Nephron (organoid): Measurements from ENCODE around the gene ZNF277.

ENCODE experiments used
- H3K27ac Mint-ChIP-seq, 3 experiments: 2 replicates each; pipeline ENCODE4 v1.8.0; 2020; ENCODE audit warnings: mixed read lengths in 3 of 3, mild to moderate bottlenecking in 2 of 3, moderate library complexity in 1 of 3
- H3K27me3 Mint-ChIP-seq: 2 replicates; pipeline ENCODE4 v1.8.0; 2021; ENCODE audit warnings: low read depth, mild to moderate bottlenecking, moderate library complexity, mixed read lengths
- H3K36me3 Mint-ChIP-seq: 2 replicates; pipeline ENCODE4 v1.8.0; 2020; ENCODE audit warnings: low read depth, mixed read lengths
- H3K4me1 Mint-ChIP-seq: 2 replicates; pipeline ENCODE4 v1.8.0; 2020; ENCODE audit warnings: mixed read lengths
- H3K4me3 Mint-ChIP-seq, 3 experiments: 2 replicates each; pipeline ENCODE4 v1.8.0; 2020; ENCODE audit warnings: mild to moderate bottlenecking in 3 of 3, mixed read lengths in 3 of 3, moderate library complexity in 2 of 3
- H3K9me3 Mint-ChIP-seq: 2 replicates; pipeline ENCODE4 v1.8.0; 2020; ENCODE audit warnings: mixed read lengths
- TF ChIP-seq, protein P1 (sequence below), 3 experiments: fragments of 200-600 bp; sonication (generic); IDR thresholded peaks; one replicate each; pipeline ENCODE4 v1.5.0; 2021; ENCODE audit warnings: antibody characterized with exemption in 3 of 3; ENCODE audit not compliant: unreplicated experiment in 3 of 3

Gene ZNF277

DNA sequence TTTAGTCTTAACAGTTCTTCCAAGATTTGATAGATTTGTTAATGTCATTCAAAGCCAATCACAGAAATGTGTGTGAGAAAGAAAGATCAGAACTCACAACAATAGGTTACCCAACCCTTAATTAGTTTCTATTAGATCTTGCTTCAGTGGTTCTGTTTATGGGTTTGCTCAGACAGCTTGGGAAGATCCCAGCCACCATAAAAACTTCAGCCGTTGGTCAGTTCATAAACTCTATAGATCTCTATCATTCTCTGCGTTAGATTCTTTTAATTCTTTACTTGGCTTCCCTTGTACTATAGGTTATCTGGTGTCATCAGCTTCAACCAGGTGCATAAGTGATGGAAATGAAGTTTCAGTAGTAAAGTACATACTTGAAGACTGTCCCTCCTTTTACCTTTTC lies 54.4 kb downstream of the ZNF277 start:
- no peaks in the 10 kb centered on the region for H3K36me3 Mint-ChIP-seq
- H3K27me3 Mint-ChIP-seq, result no peaks in the 10 kb centered on the region
- peak overlapping the region in 1 of 3 experiments; percentile 10 for H3K27ac Mint-ChIP-seq

DNA sequence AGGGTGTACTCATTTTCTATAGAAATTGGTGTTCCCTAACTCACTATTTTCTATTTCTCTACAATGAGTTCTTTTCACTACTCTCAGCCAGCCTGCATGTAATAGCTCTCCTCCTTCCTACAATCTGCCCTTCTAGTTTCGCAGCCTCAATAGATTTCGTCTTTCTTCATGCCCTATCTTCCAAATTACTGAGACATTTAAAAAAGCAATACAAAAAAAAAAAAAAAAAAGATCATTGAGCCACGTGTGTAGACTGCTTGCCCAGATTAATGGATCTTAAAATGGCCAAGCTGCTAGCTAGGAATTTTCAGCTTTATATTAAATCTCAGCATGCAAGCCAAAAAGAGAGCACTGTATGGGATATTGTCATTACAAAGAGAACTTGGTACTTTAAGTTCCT lies 55.5 kb downstream of the ZNF277 start:
- TF ChIP-seq, protein P1, sequence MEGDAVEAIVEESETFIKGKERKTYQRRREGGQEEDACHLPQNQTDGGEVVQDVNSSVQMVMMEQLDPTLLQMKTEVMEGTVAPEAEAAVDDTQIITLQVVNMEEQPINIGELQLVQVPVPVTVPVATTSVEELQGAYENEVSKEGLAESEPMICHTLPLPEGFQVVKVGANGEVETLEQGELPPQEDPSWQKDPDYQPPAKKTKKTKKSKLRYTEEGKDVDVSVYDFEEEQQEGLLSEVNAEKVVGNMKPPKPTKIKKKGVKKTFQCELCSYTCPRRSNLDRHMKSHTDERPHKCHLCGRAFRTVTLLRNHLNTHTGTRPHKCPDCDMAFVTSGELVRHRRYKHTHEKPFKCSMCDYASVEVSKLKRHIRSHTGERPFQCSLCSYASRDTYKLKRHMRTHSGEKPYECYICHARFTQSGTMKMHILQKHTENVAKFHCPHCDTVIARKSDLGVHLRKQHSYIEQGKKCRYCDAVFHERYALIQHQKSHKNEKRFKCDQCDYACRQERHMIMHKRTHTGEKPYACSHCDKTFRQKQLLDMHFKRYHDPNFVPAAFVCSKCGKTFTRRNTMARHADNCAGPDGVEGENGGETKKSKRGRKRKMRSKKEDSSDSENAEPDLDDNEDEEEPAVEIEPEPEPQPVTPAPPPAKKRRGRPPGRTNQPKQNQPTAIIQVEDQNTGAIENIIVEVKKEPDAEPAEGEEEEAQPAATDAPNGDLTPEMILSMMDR (IDR thresholded peaks at IDR 0.05; ENCODE audit: unreplicated experiment in 3 of 3), result no peak
- Mint-ChIP-seq H3K27ac (peak overlapping the region; percentile 10 to 52 (median 17)), H3K36me3 (no peaks in the 10 kb centered on the region), H3K4me1 (peaks cover 20% of the 10 kb centered on the region), H3K27me3 (no peaks in the 10 kb centered on the region), H3K9me3 (no peaks in the 10 kb centered on the region), H3K4me3 (no peak overlapping the region)

More for the DNA sequence above, 54.4 kb downstream of the ZNF277 start:
- Mint-ChIP-seq H3K4me1 (peaks cover 20% of the 10 kb centered on the region), H3K9me3 (no peaks in the 10 kb centered on the region), H3K4me3 (no peak overlapping the region)
- TF ChIP-seq, protein P1 (IDR thresholded peaks at IDR 0.05; ENCODE audit: unreplicated experiment in 3 of 3), result no peak

DNA sequence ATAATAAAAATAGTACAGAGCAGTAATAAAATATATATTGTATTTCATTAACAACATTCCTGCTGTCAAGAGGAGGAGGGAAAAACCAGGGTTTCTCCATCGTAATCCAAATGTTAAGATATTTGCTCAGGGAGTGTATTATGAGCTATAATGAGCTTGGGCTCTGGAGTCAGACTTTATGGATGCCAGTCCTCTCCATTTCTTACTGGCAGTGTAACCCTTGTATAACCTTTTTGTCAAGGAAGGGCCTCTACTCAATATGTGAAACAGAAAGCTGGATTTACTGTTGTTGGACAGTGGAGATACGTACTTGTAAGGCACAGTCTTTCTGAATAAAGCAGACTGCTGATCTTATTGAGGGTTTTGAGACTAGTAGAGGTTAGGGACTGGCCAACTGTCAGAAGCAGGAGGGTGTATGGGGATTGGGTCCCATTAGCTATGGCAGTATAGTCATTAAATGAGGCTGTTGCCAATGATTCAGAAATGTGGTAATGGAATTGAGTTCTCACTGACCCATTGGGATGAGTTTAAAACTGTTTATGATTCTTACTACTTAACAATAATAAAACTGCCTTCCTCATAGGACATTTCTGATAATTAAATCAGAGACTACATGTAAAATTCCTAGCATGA lies 56.5 kb downstream of the ZNF277 start:
- Mint-ChIP-seq H3K27me3 (no peaks in the 10 kb centered on the region), H3K27ac (peak overlapping the region; percentile 69 to 85 (median 74)), H3K4me1 (peaks cover 20% of the 10 kb centered on the region), H3K9me3 (no peaks in the 10 kb centered on the region), H3K36me3 (no peaks in the 10 kb centered on the region), H3K4me3 (no peak overlapping the region)
- TF ChIP-seq, protein P1 (IDR thresholded peaks at IDR 0.05; ENCODE audit: unreplicated experiment in 3 of 3), result no peak

DNA sequence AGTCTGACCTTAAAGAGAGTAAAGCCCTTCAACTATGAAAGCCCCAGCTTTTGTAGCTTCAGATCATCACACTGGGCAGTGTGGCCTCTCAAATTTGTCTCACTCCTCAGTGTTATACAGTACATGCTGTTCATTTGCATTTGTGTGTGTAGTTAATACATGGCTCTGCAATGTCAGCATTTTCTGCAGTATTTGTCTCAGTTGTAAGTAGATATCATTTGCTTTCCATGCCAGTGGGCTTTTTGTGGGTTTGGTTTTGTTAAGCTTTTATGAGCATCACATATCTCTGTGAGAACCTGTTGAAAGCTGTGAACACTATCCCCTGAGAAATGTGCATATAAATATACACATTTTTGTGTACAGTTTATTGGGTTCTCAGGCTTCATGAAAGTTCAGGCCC lies 57.0 kb downstream of the ZNF277 start:
- TF ChIP-seq, protein P1 (IDR thresholded peaks at IDR 0.05; ENCODE audit: unreplicated experiment in 3 of 3), result no peak

DNA sequence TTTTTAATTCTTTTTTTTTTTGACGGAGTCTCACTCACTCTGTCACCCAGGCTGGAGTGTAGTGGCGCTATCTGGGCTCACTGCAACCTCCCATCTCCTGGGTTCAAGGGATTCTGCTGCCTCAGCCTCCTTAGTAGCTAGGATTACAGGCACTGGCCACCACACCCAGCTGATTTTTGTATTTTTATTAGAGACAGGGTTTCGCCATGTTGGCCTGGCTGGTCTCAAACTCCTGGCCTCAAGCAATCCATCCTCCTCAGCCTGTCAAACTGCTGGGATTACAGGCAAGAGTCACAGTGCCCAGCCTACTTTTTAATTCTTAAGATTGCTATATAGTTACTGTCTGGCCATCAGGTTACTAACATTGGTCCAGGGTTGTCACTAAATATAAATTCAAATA lies 59.6 kb downstream of the ZNF277 start:
- H3K36me3 Mint-ChIP-seq, result no peaks in the 10 kb centered on the region
- TF ChIP-seq, protein P1 (IDR thresholded peaks at IDR 0.05; ENCODE audit: unreplicated experiment in 3 of 3), result no peak
- H3K27me3 Mint-ChIP-seq, result no peaks in the 10 kb centered on the region
- H3K4me1 Mint-ChIP-seq, result peaks cover 20% of the 10 kb centered on the region
- H3K27ac Mint-ChIP-seq, result no peak overlapping the region
- no peaks in the 10 kb centered on the region for H3K9me3 Mint-ChIP-seq
- H3K4me3 Mint-ChIP-seq, result no peak overlapping the region

More for the DNA sequence above, 57.0 kb downstream of the ZNF277 start:
- Mint-ChIP-seq H3K4me3 (no peak overlapping the region), H3K27ac (peak overlapping the region; percentile 69 to 85 (median 74)), H3K4me1 (peaks cover 20% of the 10 kb centered on the region), H3K27me3 (no peaks in the 10 kb centered on the region), H3K9me3 (no peaks in the 10 kb centered on the region), H3K36me3 (no peaks in the 10 kb centered on the region)
